HG03442 (cell line): Measurements from ENCODE around the gene KRTAP5-5.
"Not testable (repeated sequence)": the region's sequence is repeated elsewhere in the genome, so short reads cannot be mapped to it uniquely, and the experiment has no call there.

Experiments
- ATAC-seq: cut with Tn5 transposase; IDR thresholded peaks from one replicate; pipeline ENCODE4 v1.9.1; 2021; ENCODE audit warnings: mild to moderate bottlenecking, moderate library complexity; ENCODE audit not compliant: unreplicated experiment

Gene KRTAP5-5

GRCh38 chr11:1629326-1630185 is at the start of gene KRTAP5-5:
Gene KRTAP5-5, plus strand, starts transcription at chr11:1629775. Its CDS starts 66 bp downstream, at chr11:1629841.
- no peak for ATAC-seq

- ATAC-seq, result no peak
Observed at GRCh38 chr11:1581976-1582375, 47.6 kb upstream of the KRTAP5-5 start.

GRCh38 chr11:1582909-1583308 is 46.7 kb upstream of the KRTAP5-5 start:
- not testable (repeated sequence) for ATAC-seq

GRCh38 chr11:1584661-1585370 is 44.8 kb upstream of the KRTAP5-5 start, which contains the start of gene KRTAP5-1:
Gene KRTAP5-1, minus strand, starts transcription at chr11:1585283. Its CDS starts 34 bp downstream, at chr11:1585249.
- not testable (repeated sequence) for ATAC-seq

GRCh38 chr11:1586699-1587098 is 42.9 kb upstream of the KRTAP5-5 start:
- no peak for ATAC-seq

- not testable (repeated sequence) for ATAC-seq
Observed at GRCh38 chr11:1589191-1589963, 40.2 kb upstream of the KRTAP5-5 start.

- ATAC-seq, result no peak
Observed at GRCh38 chr11:1589996-1590395, 39.6 kb upstream of the KRTAP5-5 start.

- ATAC-seq, result no peak
Observed at GRCh38 chr11:1592628-1593027, 36.9 kb upstream of the KRTAP5-5 start.

GRCh38 chr11:1595994-1596575 is 33.5 kb upstream of the KRTAP5-5 start:
- not testable (repeated sequence) for ATAC-seq

GRCh38 chr11:1596576-1597121 is 32.9 kb upstream of the KRTAP5-5 start:
- not testable (repeated sequence) for ATAC-seq

GRCh38 chr11:1597331-1597993 is 32.1 kb upstream of the KRTAP5-5 start:
- ATAC-seq, result no peak

- ATAC-seq, result no peak
Observed at GRCh38 chr11:1597994-1598380, 31.6 kb upstream of the KRTAP5-5 start, which contains the start of gene KRTAP5-2. Gene KRTAP5-2, minus strand, starts transcription at chr11:1598294. Its CDS starts 44 bp downstream, at chr11:1598250.

- not testable (repeated sequence) for ATAC-seq
Observed at GRCh38 chr11:1598406-1598805, 31.2 kb upstream of the KRTAP5-5 start.

GRCh38 chr11:1598816-1599215 is 30.8 kb upstream of the KRTAP5-5 start:
- ATAC-seq, result no peak

GRCh38 chr11:1600626-1601025 is 28.9 kb upstream of the KRTAP5-5 start:
- ATAC-seq, result no peak

GRCh38 chr11:1601663-1602062 is 27.9 kb upstream of the KRTAP5-5 start:
- ATAC-seq, result not testable (repeated sequence)

GRCh38 chr11:1603629-1604028 is 25.9 kb upstream of the KRTAP5-5 start:
- ATAC-seq, result no peak

- ATAC-seq, result no peak
Observed at GRCh38 chr11:1604181-1604580, 25.4 kb upstream of the KRTAP5-5 start.

GRCh38 chr11:1604711-1605110 is 24.9 kb upstream of the KRTAP5-5 start:
- ATAC-seq, result no peak

GRCh38 chr11:1605923-1606322 is 23.7 kb upstream of the KRTAP5-5 start:
- not testable (repeated sequence) for ATAC-seq
